Parietal lobe (tissue), 1 donor: ENCODE data around the gene ABCB6. TPM values are rescaled to one million over a fixed set of nuclear protein-coding genes. Genes with fewer than 3 reads are reported as not detected.

Source experiments
- total RNA-seq: library from RNA; depleted of rRNA; stranded (reverse); fragments of >200 nt; gene quantifications from one replicate; pipeline ENCODE4 v1.2.3, GENCODE V29; 2014

Gene ABCB6
- total RNA-seq, 1 donor from 2014 or later = 47.9 TPM

Other genes with a start within 250 kb of the ABCB6 start
- gene FEV, start 233.8 kb downstream of the ABCB6 start, total RNA-seq = not detected
- gene CRYBA2, start 225.5 kb downstream of the ABCB6 start, total RNA-seq = not detected
- 0.63 TPM for gene CFAP65, start 177.4 kb downstream of the ABCB6 start, total RNA-seq
- gene IHH, start 158.0 kb downstream of the ABCB6 start, total RNA-seq = not detected
- gene NHEJ1, start 58.1 kb downstream of the ABCB6 start, total RNA-seq = 12.2 TPM
- 0.63 TPM for gene SLC23A3, start 48.9 kb downstream of the ABCB6 start, total RNA-seq
- gene CNPPD1, start 42.0 kb downstream of the ABCB6 start, total RNA-seq = 27.5 TPM
- 68.9 TPM for gene RETREG2, start 40.7 kb downstream of the ABCB6 start, total RNA-seq
- gene ZFAND2B, start 12.2 kb downstream of the ABCB6 start, total RNA-seq = 17.5 TPM
- gene ATG9A, start 10.7 kb upstream of the ABCB6 start, total RNA-seq = 31.9 TPM
- 79.2 TPM for gene ANKZF1, start 10.8 kb upstream of the ABCB6 start, total RNA-seq
- gene GLB1L, start 26.5 kb upstream of the ABCB6 start, total RNA-seq = 3.4 TPM
- gene STK16, start 26.5 kb upstream of the ABCB6 start, total RNA-seq = 16.9 TPM
- gene TUBA4B, start 34.3 kb upstream of the ABCB6 start, total RNA-seq = not detected
- 0.94 TPM for gene TUBA4A, start 35.0 kb upstream of the ABCB6 start, total RNA-seq
- 103 TPM for gene DNAJB2, start 60.4 kb upstream of the ABCB6 start, total RNA-seq
- 30.7 TPM for gene PTPRN, start 90.4 kb upstream of the ABCB6 start, total RNA-seq
- not detected for gene RESP18, start 113.8 kb upstream of the ABCB6 start, total RNA-seq
- 17.2 TPM for gene DNPEP, start 169.0 kb upstream of the ABCB6 start, total RNA-seq
- not detected for gene DES, start 199.4 kb upstream of the ABCB6 start, total RNA-seq
- gene SPEG, start 215.9 kb upstream of the ABCB6 start, total RNA-seq = 24.7 TPM